DMS 273 treated with DMSO at 0.1 percent for 48 hours (cell line): ENCODE data around the gene FBRS.
A peak's percentile ranks its signal among the peaks of the same experiment; 100 is the strongest.

Source experiments
- DNase-seq: peaks from one replicate; lab custom pipeline; 2025; lab: John Stamatoyannopoulos, UW

FBRS gene

DNA sequence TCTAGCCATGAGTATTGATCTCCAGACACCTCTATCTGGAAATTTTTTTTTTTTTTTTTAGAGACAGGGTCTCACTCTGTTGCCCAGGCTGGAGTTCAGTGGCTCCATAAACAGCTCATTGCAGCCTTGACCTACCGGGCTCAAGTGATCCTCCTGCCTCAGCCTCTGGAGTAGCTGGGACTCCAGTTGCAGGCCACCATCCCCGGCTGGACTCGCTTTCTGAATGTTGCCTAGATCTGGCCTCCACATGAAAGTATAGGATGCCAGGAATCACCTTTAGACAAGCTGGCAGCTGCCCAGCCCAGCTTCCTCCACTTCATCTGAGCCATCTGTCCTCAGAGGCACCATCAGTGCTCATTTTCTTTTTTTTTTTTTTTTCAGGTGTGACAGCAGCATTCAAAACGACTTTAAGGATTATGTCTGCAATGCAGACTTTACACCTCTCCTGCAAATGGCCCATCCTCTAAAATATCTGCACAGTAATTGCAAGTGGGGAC lies 13.8 kb upstream of the FBRS start:
- DNase-seq = peak; percentile 16

DNA sequence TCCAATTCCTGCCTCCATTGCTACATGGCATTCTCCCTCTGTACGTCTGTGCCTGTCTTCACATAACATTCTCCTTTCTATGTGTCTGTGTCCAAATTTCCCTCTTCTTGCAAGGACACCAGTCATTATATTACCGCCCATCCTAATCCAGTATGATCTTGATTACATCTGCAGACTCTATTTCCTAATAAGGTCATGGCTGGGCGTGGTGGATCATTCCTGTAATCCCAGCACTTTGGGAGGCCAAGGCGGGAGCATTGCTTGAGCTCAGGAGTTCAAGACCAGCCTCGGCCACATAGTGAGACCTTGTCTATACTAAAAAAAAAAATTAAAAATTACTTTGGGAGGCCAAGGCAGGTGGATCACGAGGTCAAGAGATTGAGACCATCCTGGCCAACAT lies 12.5 kb upstream of the FBRS start:
- DNase-seq = no peak

- no peak for DNase-seq
Observed at GRCh38 chr16:30647274-30647571, 11.0 kb upstream of the FBRS start.

DNA sequence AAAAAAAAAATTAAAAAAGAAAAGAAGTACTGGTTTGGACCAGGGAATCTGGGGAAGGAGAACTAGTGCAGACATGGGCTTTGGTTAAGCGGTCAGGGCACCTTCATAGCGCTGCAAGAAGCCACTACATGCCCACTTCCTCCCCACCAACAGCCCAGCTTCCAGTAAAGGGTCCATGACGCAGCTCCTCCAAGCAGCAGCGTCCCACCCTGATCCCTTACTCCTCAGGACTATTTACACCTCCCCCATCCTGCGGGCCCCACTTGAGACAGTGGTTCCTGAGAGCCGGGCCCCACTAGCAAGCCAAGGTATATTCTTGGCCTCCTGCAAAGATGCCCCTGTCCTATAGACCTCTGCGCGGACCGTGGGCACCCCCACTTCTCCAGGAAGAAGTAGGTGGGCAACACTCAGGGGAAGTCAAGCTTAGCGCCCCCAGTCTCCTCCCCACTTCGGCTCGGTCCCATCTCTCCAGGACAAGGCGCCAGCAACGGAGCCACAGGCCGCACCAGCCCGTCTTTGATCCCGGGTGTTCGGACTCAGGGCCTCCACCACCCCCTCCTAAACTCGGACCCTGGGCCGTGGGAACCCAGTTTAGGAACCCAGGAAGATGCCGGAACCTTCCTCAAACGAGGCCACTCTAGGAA lies 8.4 kb upstream of the FBRS start:
- DNase-seq = no peak

DNA sequence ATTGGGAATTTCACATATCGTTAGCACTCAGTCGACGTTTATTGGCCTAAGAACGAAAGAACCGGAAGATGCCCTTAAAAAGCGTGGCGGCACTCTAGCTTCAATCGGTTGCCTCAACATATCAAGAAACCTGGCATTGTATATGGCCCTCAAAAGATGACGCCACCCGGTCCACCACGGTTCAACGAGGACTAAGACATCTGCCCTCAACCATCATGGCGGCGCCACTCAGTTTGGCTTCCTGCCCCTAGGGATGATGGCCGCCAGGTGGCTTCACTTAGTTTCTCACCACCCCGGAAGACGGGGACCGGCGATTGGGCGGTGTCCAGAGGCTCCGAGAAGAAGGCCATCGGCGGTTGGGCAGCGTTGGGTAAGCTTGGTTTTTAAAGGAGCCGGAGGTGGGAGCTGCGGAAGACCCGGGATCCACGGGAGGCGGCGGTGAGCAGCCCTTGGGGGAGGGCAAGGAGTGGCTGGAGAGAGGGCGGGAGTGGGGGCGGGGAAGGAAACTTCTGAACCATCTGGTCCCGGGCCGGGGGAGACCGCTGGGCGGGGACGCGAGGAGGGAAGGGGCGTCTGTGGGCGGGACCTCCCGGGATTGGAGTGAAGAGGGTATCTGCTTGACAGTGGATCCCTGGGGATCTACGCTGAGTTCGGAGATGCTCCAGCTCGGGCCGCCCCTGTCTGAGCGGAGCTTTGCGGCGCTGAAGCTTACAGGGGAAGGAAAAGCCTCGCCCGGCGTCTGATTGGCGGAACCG lies 7.7 kb upstream of the FBRS start, which contains the start of gene PRR14:
Gene PRR14, plus strand, starts transcription at position 592 of the 755 bp plus-strand sequence. CDS start 686 bp downstream, outside the sequence.
- peak; percentile 99 for DNase-seq

DNA sequence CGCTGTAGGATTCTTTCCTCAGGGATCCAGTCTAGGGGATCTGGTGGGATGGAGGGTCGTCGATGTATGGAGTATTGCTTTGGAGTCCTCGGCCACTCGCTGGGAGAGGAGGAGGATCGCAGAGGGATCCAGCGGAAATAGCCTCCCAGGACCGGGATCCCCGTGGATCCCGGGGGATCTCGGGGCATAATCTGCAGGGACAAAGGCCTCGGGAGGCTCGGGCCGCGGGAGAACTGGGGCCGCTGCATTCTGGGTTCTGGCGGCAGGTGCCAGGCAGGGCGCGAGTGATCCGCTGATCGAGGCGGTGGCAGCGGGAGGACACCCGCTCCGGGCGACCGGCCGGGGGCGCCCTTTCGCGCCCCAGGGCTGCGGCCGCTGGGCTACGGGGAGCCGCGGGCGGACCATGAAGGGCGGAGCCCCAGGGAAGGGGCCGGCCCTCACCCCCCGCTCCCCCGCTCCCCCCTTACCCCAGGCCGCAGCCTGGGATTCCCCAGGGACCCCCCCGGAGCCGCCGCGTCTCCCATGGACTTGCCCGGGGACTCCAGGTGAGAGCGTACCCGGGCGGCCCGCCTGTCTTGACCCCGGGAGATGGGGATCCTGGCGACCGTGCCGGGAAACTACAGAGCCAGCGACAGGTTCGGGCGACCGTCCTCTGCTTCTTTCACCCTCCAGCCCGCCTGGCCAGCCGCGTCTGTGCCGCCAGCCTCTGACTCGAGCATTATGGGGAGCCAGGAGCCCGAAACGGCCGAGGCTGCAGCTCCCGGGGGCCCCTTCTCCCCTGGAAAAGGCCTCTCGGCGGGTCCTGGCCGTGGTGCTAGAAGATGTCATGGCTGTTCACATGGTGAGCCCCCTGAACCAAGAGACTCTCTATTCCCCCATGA lies 6.9 kb upstream of the FBRS start:
- peak; percentile 14 for DNase-seq

GRCh38 chr16:30652005-30652296 lies 6.3 kb upstream of the FBRS start:
- no peak for DNase-seq

GRCh38 chr16:30652718-30653117 lies 5.5 kb upstream of the FBRS start:
- no peak for DNase-seq

DNA sequence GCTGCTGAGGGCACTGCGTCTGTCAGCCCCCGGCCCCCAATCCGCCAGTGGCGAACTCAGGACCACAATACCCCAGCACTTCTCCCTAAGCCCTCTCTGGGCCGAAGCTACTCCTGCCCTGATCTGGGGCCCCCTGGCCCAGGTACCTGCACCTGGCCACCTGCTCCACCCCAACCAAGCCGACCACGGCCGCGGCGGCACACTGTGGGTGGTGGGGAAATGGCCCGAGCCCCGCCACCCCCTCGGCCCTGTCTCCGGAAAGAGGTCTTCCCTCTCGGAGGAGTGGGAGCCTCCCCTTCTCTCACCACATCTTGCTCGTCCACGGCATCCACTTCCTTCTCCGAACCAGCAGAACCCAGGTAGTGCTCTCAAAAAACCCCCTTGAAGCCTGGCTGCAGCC lies 3.4 kb upstream of the FBRS start:
- DNase-seq = no peak

DNA sequence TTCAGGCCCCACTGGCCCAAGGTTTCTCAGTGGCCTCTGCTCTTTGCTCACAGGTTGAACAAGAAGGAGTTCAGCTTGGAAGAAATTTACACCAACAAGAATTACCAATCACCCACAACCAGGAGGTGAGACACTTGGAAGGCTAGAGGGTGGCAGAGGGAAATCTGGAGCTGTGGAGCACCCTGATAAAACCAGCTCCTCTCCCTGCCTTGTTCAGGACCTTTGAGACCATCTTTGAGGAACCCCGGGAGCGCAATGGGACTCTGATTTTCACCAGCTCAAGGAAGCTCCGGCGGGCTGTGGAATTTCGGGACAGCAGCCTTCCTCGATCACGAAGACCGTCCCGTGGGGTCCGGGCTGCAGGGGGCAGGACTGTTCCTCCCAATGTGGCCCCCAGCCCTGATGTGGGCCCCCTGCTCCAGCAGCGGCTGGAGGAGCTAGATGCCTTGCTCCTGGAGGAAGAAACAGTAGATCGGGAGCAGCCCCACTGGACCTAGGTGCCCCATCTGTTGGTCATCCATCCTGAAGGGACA lies 2.4 kb upstream of the FBRS start:
- no peak for DNase-seq

DNA sequence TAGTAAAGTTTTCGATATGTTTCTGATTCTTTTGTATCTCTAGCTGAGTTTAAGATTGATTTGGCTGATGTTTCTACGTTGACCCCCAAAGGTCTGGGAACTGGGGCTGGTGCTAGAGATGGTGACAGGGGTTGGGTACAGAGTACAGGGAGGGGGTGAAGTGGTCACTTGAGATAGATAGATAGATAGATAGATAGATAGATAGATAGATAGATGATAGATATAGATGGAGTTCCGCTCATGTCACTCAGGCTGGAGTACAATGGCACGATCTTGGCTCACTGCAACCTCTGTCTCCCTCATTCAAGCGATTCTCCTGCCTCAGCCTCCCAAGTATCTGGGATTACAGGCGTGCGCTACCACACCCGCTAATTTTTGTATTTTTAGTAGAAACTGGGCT lies 1.8 kb upstream of the FBRS start:
- no peak for DNase-seq

DNA sequence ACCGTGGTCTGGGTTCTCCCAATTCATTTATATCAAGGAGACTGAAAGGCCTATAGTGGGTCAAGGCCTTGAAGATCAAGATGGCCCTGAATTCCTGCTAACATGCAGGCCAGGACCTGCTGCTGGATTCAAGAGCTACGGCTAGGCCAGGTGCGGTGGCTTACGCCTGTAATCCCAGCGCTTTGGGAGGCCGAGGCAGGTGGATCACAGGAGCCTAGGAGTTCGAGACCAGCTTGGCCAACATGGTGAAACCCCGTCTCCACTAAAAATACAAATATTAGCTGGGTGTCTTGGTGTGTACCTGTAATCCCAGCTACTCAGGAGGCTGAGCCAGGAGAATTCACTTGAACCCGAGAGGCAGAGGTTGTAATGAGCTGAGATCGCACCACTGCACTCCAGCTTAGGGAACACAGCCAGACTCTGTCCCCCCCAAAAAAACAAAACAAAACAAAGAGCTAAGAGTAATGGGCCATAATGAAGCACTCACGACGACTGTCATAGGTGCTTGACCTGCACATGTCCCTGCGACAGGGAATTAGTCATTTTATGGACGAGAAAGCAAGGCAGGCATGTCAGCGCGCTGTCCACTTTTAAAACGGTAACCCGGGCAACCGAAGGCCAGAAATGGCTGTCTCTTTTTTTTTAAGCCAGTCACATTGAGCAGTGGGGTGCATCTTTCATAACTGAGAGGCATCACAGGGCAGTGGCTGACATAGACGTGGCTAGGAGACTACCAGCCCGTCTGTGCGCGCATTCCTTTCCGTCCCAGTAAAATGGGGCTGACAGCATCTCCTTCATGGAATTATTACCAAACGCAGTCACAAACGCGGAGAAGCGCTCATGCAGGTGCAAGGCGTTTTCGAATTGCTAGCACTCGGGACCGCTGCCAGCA lies 1.0 kb upstream of the FBRS start:
- DNase-seq = no peak

DNA sequence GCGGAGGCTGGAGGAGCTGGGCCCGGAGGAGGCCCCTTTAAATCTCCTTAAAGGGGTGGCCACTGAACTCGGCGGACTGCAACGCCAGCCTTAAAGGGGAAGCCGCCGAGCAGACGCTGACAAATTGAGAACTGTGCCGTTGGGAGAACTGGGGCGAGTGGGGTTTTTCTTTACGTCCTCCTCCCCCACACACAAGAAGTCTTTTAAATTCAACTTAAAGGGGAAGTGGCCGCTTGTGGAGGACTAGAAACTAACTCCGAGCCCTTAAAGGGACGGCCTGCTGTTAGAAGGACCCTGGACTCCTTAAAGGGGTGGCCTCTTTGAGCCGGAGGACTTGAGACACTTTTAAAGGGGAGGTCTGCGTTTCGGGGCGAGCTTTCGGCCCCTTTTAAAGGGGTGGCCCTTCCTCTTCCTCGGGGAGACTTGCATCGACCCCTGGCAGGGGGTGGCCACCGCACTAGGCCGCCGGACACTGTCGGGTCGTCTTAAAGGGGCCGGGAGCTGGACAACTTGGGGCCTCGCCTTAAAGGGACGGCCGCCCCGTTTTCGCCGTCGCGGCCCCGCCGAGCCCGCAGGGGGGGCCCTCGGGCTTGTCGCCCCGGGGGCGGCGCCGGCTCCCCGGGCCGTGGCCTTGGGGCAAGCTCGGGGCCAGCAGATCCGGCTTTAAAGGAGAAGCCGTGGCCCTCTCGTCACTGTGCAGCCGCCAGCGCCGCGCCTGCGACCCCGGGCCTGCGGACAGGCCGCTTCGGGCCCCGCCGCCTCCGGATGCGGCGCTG lies 688 bp downstream of the FBRS start:
- DNase-seq = peak; percentile 94

DNA sequence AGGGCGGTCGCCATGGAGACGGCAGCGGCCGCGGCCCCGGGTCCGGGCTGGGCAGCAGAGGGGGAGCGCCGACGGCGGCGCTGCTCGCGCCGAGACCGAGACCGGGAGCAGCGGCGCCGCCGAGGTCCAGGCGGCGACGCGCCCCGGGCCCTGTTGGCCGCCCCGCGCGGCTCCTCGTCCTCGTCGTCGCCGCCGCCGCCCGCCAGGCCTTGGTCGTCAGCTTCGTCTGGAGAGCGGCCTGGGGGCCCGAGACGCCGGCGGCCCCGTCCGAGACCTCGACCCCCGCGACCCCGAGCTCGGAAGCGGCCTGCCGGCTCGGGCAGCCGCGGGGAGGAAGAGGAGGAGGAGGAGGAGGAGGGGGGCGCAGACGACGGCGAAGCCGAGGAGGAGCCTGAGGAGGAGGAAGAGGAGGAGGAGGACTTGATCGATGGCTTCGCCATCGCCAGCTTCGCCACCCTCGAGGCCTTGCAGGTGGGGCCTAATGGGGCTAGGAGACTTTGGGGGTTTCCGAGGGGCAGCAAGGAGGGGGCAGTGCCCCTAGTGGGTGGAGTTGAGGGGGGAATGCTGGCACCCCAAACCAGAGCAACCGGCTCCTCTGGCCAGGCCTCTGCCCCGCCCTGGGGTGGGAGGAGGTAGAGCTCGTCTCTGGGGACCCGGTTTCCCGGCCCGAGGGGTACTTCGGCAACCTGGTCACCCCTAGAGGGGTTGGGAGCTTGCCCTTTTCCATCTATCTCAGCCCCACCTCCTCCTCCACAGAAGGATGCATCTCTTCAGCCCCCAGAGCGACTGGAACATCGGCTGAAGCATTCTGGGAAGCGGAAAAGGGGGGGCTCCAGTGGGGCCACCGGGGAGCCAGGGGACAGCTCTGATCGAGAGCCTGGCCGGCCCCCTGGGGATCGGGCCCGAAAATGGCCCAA lies 1.5 kb downstream of the FBRS start:
- no peak for DNase-seq

DNA sequence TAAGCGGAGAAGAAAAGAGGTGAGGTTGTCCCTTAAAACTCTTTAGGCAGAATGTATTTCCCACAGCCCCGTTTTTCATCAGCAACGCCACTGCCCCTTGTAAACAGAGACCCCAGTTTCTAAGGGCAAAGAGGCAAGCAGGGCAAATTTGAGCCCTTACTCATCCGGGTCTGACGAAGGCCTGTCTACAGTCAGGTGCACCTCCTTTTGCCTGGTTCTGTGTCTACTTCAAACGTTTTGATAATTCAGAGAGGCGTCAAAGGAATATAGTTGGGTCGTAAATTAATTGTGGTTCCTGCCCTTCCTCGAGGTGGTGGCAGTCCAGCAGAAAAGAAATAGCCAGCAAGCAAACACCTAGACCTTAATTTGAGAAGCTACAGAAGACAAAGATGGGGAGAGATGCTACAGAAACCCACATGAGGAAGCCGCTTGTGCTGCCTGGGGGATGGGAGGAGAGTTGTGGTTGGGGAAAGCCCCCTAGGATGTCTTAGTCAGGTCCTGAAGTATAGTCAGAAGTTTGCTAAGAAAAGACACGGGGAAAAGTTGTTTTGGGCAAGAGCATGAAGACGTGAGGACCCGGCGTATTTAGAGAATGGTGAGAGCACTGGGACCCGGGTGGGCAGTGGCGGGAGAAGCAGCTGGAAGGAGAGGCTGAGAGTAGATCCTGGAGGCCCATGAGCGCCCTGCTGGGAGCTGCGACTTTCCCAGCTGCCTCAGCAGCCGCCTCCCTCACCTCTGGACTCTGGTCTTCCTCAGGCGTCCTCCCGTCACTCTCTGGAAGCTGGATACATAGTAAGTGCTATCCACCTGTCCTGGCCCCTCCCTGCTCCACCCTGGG lies 2.4 kb downstream of the FBRS start:
- no peak for DNase-seq

DNA sequence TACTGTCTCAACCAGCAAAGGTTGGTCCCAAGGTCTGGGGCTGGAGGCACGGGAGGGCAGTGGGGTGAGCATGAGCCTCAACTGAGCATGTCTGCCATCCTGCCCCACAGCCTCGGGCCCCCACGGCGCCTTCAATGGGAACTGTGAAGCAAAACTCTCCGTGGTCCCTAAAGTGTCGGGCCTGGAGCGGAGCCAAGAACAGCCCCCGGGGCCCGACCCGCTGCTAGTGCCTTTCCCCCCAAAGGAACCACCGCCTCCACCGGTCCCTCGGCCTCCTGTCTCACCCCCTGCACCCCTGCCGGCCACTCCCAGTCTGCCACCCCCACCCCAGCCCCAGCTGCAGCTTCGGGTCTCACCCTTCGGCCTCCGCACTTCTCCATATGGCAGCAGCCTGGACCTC lies 4.2 kb downstream of the FBRS start:
- no peak for DNase-seq

DNA sequence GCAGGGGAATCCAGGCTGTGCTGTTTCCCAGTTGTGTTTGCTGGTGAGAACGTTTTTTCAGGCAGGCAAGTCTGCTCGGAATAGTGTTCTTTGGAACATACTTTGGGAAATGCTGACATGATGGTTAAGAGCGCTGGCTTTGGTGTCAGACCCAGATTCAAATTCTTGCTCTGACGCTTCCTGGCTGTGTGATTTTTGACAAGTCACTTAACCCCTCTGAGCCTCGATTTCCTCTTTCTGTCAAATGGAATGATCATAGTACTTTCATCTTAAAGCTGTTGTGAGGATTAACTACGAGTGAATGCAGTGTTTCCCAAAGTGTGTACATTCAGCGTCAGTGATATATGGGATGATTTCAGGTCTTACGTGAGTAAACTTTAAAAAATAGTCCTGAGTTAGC lies 4.8 kb downstream of the FBRS start:
- DNase-seq = no peak

DNA sequence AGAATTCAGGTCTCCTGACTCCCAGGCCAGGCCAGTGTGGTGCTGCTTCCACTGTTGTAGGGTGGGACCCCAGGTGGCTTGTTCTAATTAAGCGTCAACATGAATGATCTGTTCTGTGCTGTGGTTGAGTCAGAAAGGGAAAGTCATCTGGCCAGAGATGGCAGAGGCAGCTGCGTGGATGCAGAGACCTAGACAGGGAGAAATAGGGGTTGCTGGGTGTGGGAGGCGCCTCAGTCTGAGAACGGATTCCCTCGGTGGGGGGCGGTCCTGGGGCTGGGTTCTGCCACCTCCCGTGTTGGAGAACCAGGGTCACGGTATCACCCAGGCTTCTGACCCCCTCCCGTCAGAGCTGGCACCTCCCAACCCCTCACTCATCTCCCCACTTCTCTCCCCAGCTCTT lies 5.6 kb downstream of the FBRS start:
- DNase-seq = no peak

DNA sequence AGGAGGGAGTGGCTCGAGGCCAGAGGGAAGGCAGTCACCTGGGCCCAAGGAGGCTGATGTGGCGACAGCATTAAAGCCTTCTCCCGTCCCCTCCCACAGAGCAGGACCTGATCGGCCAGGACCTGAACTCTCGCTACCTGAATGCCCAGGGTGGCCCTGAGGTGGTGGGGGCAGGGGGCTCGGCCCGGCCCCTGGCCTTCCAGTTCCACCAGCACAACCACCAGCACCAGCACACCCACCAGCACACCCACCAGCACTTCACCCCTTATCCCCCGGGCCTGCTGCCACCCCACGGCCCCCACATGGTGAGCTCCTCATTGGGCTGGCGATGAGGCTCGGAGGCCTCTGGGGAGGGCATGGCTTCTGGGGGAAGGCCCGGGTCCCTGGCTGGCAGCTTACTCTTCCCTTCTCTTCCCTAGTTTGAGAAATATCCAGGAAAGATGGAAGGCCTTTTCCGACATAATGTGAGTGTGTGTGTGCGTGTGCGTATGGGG lies 6.4 kb downstream of the FBRS start:
- DNase-seq = no peak
